Panc1 (cell line): ENCODE measurements around the gene OPRD1. TPM values are rescaled to one million over a fixed set of nuclear protein-coding genes. Genes with fewer than 3 reads are reported as not detected.

ENCODE experiments used
- ATAC-seq: fragments of 200-7000 bp; cut with Tn5 transposase; 2 replicates; pipeline ENCODE4 v1.9.1; 2020; ENCODE audit warnings: mild to moderate bottlenecking, moderate library complexity
- BruUV-seq: library from RNA; stranded (reverse); fragments of 400-500 nt; replicated peaks from 2 replicates; lab custom pipeline; 2021; lab: Mats Ljungman, UMichigan
- CTCF ChIA-PET: fragments of 300-600 bp; sonication (Branson Sonifier 250); formaldehyde crosslinking; loops from one replicate; lab custom pipeline; 2022; ENCODE audit warnings: antibody characterized with exemption; lab: Charles Lee
- POLR2A ChIA-PET: fragments of 300-600 bp; sonication (Branson Sonifier 250); formaldehyde crosslinking; loops from one replicate; lab custom pipeline; 2022; ENCODE audit warnings: antibody characterized with exemption; lab: Charles Lee
- DNase-seq: peaks from one replicate; pipeline ENCODE4 v3.0.0-alpha.2; 2010; ENCODE audit warnings: low read depth, low spot score
- H3K27ac ChIP-seq: 2 replicates; pipeline ENCODE4 v1.5.1; 2011; ENCODE audit warnings: mild to moderate bottlenecking, low read length, inconsistent platforms
- H3K27me3 ChIP-seq: fragments of 200-500 bp; sonication (Bioruptor generic); 2 replicates; pipeline ENCODE4 v1.6.0; 2014; ENCODE audit warnings: low read length, inconsistent platforms; ENCODE audit not compliant: control insufficient read depth, insufficient read depth
- H3K36me3 ChIP-seq: fragments of 200-500 bp; sonication (Bioruptor generic); 2 replicates; pipeline ENCODE4 v1.5.1; 2014; ENCODE audit warnings: inconsistent platforms, mild to moderate bottlenecking, low read length, moderate library complexity; ENCODE audit not compliant: control insufficient read depth, insufficient read depth
- H3K4me1 ChIP-seq: 2 replicates; pipeline ENCODE4 v1.5.1; 2011; ENCODE audit warnings: inconsistent platforms, mild to moderate bottlenecking, low read length, moderate library complexity; ENCODE audit not compliant: control insufficient read depth, insufficient read depth
- H3K4me3 ChIP-seq, 2 experiments: 2 replicates each; pipeline ENCODE4 v1.5.1; 2011 to 2012; ENCODE audit warnings: low read depth in 2 of 2, low read length in 2 of 2, mild to moderate bottlenecking in 2 of 2, inconsistent platforms in 1 of 2, moderate library complexity in 1 of 2
- H3K9me3 ChIP-seq: fragments of 200-500 bp; sonication (Bioruptor generic); 2 replicates; pipeline ENCODE4 v1.5.1; 2014; ENCODE audit warnings: low read depth, mild to moderate bottlenecking, inconsistent platforms, low read length, moderate library complexity; ENCODE audit not compliant: control insufficient read depth, insufficient read depth
- CTCF ChIP-seq: fragments of 450-650 bp; IDR thresholded peaks from 2 replicates; pipeline ENCODE4 v1.5.1; 2017; ENCODE audit warnings: mild to moderate bottlenecking
- POLR2AphosphoS5 ChIP-seq: IDR thresholded peaks from 2 replicates; pipeline ENCODE4 v1.6.1; 2012; ENCODE audit warnings: mild to moderate bottlenecking, low read depth, low read length, moderate library complexity
- REST ChIP-seq, 2 experiments: IDR thresholded peaks; 2 replicates each; pipeline ENCODE4 v1.6.1; 2011 to 2012; ENCODE audit warnings: low read depth in 2 of 2, control low read depth in 1 of 2, low read length in 1 of 2, mild to moderate bottlenecking in 1 of 2, moderate library complexity in 1 of 2; ENCODE audit not compliant: insufficient read depth in 1 of 2
- SIN3A ChIP-seq: IDR thresholded peaks from 2 replicates; pipeline ENCODE4 v1.6.1; 2012; ENCODE audit warnings: low read depth, mild to moderate bottlenecking, low read length, moderate library complexity, borderline replicate concordance; ENCODE audit not compliant: insufficient read depth
- TCF7L2 ChIP-seq: IDR thresholded peaks from 2 replicates; pipeline ENCODE4 v1.6.1; 2011; ENCODE audit warnings: mild to moderate bottlenecking, low read depth, low read length, inconsistent platforms
- in situ Hi-C: cut with HindIII; loops from 2 replicates; pipeline ENCODE4 v1.10.0; 2016; ENCODE audit warnings: low sequenced_read_pairs, low pct_unique_long_range_greater_than_20kb
- intact Hi-C: fragments of 100-400 bp; cut with micrococcal nuclease; formaldehyde crosslinking; loops from one replicate; pipeline ENCODE4 v1.10.0; 2022; ENCODE audit not compliant: unreplicated experiment
- total RNA-seq: library from RNA; stranded (reverse); gene quantifications from one replicate; pipeline ENCODE4 v1.2.1, GENCODE V29; 2021; ENCODE audit not compliant: unreplicated experiment

Gene OPRD1
- total RNA-seq, 1 experiment from 2014 or later: 5.4 TPM

- TF ChIP-seq POLR2AphosphoS5 (no peak), CTCF (no peak), REST (IDR thresholded peaks at IDR 0.05; ENCODE audit: insufficient read depth in 1 of 2, low read depth in 2 of 2, low read length in 1 of 2) (no peak), TCF7L2 (no peak)
- no peak overlapping the region for H3K4me3 ChIP-seq
- H3K27me3 ChIP-seq: no peaks in the 10 kb centered on the region
- ChIA-PET POLR2A (interaction anchor here (0.6 kb wide), 1 partner anchor 81 kb away, joined by 3 read pairs; no protein-coding TSS in a partner anchor), CTCF (no interaction called here)
- DNase-seq (no peak), ATAC-seq (no peak)
- in situ Hi-C loops (no loop called here), intact Hi-C loops (no loop called here)
- no TSS peak for BruUV-seq
- no peaks in the 10 kb centered on the region for H3K4me1 ChIP-seq
- no peaks in the 10 kb centered on the region for H3K36me3 ChIP-seq
- H3K27ac ChIP-seq: no peak overlapping the region
- no peaks in the 10 kb centered on the region for H3K9me3 ChIP-seq
Measured at GRCh38 chr1:28902738-28903137, 90.8 kb downstream of the OPRD1 start.

- DNase-seq (no peak), ATAC-seq (0 out of 2 replicates have a peak, but pooled peaks have one; percentile 38)
- H3K4me3 ChIP-seq: no peak overlapping the region
- no TSS peak for BruUV-seq
- in situ Hi-C loops (no loop called here), intact Hi-C loops (no loop called here)
- ChIA-PET POLR2A (interaction anchor here (0.7 kb wide), 1 partner anchor 20 kb away, joined by 5 read pairs; no protein-coding TSS in a partner anchor), CTCF (no interaction called here)
- no peaks in the 10 kb centered on the region for H3K9me3 ChIP-seq
- H3K4me1 ChIP-seq: no peaks in the 10 kb centered on the region
- H3K27ac ChIP-seq: no peak overlapping the region
- no peaks in the 10 kb centered on the region for H3K27me3 ChIP-seq
- H3K36me3 ChIP-seq: no peaks in the 10 kb centered on the region
- TF ChIP-seq TCF7L2: no peak
- no peak for TF ChIP-seq SIN3A
- no peak for TF ChIP-seq REST (IDR thresholded peaks at IDR 0.05; ENCODE audit: insufficient read depth in 1 of 2, low read depth in 2 of 2, low read length in 1 of 2)
- TF ChIP-seq POLR2AphosphoS5: no peak
- TF ChIP-seq CTCF: no peak
Measured at GRCh38 chr1:28905921-28906666, 94.1 kb downstream of the OPRD1 start.
